Peyer's patch (tissue), 4 donors: ENCODE measurements around the gene PIGN.

ENCODE experiments used
- CTCF ChIP-seq, 6 experiments: fragments of 450-650 bp in 4 of 6; fragments of 200-600 bp in 2 of 6; sonication (generic) in 1 of 6; IDR thresholded peaks; one replicate each; pipeline ENCODE4 v1.5.1; 2017 to 2019; ENCODE audit warnings: antibody characterized with exemption in 6 of 6, mild to moderate bottlenecking in 3 of 6, moderate library complexity in 1 of 6
- POLR2A ChIP-seq, 2 donors: fragments of 450-650 bp; IDR thresholded peaks; one replicate each; pipeline ENCODE4 v1.5.1; 2017; ENCODE audit warnings: antibody characterized with exemption in 2 of 2, mild to moderate bottlenecking in 2 of 2, moderate library complexity in 2 of 2

- no peak for TF ChIP-seq CTCF (IDR thresholded peaks at IDR 0.05)
- TF ChIP-seq POLR2A (IDR thresholded peaks at IDR 0.05) = no peak
Observed at GRCh38 chr18:62101321-62101721, 85.5 kb downstream of the PIGN start.
